ENCODE results near the gene CCDC68.
"Not testable (repeated sequence)": the region's sequence is repeated elsewhere in the genome, so short reads cannot be mapped to it uniquely, and the experiment has no call there.

CCDC68 gene

GRCh38 chr18:54871231-54871630 is 88.0 kb downstream of the CCDC68 start:
- DNase-seq = no peak

GRCh38 chr18:54867131-54867530 is 92.1 kb downstream of the CCDC68 start:
- no peak for DNase-seq

- DNase-seq = no peak
Observed at GRCh38 chr18:54860941-54861340, 98.3 kb downstream of the CCDC68 start.

- no peak for DNase-seq
Observed at GRCh38 chr18:54859667-54860421, 99.4 kb downstream of the CCDC68 start.

GRCh38 chr18:54857499-54857898 is 101.8 kb downstream of the CCDC68 start:
- DNase-seq = no peak

GRCh38 chr18:54856105-54856646 is 103.1 kb downstream of the CCDC68 start:
- DNase-seq = no peak

- DNase-seq = not testable (repeated sequence)
Observed at GRCh38 chr18:54855050-54855449, 104.2 kb downstream of the CCDC68 start.

- DNase-seq = no peak
Observed at GRCh38 chr18:54852780-54853675, 106.2 kb downstream of the CCDC68 start.

Measured in NCI-H1436 treated with DMSO at 0.1 percent for 48 hours (cell line).